Ishikawa (cell line): ENCODE data around the gene AKAIN1.

Experiments used
- CREB1 ChIP-seq: IDR thresholded peaks from 2 replicates; pipeline ENCODE4 v1.6.1; 2012; ENCODE audit warnings: low read depth
- EP300 ChIP-seq: IDR thresholded peaks from 2 replicates; pipeline ENCODE4 v1.6.1; 2012; ENCODE audit warnings: borderline replicate concordance
- TAF1 ChIP-seq: IDR thresholded peaks from 2 replicates; pipeline ENCODE4 v1.6.1; 2012; ENCODE audit warnings: low read depth, mild to moderate bottlenecking
- TF ChIP-seq, protein P1 (sequence below): IDR thresholded peaks from 2 replicates; pipeline ENCODE4 v1.6.1; 2012; ENCODE audit warnings: low read depth, mild to moderate bottlenecking

DNA sequence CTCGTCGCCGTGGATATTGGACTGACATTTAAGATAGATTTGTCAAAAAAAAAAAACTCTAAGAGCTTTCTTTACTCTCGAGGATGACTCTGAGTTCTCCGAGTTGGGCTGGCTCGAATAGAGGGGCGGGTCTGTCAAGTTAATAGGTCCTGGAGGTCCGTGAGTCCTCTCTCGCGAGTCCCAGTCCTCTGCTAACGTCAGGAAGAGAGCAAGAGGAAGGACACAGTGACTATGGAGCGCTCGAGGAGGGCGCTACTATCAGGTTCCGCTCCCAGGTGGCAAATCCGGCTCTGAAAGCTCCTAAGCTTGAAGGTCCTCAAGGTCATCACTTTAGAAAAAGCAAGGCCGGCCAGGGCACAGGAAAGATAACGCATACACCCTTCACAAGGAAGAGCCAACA lies 404 bp upstream of the AKAIN1 start:
- TF ChIP-seq CREB1 (no peak), TAF1 (no peak), EP300 (no peak)
- TF ChIP-seq, protein P1, sequence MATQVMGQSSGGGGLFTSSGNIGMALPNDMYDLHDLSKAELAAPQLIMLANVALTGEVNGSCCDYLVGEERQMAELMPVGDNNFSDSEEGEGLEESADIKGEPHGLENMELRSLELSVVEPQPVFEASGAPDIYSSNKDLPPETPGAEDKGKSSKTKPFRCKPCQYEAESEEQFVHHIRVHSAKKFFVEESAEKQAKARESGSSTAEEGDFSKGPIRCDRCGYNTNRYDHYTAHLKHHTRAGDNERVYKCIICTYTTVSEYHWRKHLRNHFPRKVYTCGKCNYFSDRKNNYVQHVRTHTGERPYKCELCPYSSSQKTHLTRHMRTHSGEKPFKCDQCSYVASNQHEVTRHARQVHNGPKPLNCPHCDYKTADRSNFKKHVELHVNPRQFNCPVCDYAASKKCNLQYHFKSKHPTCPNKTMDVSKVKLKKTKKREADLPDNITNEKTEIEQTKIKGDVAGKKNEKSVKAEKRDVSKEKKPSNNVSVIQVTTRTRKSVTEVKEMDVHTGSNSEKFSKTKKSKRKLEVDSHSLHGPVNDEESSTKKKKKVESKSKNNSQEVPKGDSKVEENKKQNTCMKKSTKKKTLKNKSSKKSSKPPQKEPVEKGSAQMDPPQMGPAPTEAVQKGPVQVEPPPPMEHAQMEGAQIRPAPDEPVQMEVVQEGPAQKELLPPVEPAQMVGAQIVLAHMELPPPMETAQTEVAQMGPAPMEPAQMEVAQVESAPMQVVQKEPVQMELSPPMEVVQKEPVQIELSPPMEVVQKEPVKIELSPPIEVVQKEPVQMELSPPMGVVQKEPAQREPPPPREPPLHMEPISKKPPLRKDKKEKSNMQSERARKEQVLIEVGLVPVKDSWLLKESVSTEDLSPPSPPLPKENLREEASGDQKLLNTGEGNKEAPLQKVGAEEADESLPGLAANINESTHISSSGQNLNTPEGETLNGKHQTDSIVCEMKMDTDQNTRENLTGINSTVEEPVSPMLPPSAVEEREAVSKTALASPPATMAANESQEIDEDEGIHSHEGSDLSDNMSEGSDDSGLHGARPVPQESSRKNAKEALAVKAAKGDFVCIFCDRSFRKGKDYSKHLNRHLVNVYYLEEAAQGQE, result no peak
